Activated CD8-positive, alpha-beta memory T cell treated with anti-CD3 and anti-CD28 coated beads for 4 hours (primary cell): ENCODE measurements around the gene SRGAP1.
"Not testable (repeated sequence)": the region's sequence is repeated elsewhere in the genome, so short reads cannot be mapped to it uniquely, and the experiment has no call there.

Experiments used
- DNase-seq, 2 donors: peaks; one replicate each; pipeline ENCODE4 v3.0.0-alpha.2; 2020; ENCODE audit warnings: low read depth in 2 of 2

The SRGAP1 gene

DNA sequence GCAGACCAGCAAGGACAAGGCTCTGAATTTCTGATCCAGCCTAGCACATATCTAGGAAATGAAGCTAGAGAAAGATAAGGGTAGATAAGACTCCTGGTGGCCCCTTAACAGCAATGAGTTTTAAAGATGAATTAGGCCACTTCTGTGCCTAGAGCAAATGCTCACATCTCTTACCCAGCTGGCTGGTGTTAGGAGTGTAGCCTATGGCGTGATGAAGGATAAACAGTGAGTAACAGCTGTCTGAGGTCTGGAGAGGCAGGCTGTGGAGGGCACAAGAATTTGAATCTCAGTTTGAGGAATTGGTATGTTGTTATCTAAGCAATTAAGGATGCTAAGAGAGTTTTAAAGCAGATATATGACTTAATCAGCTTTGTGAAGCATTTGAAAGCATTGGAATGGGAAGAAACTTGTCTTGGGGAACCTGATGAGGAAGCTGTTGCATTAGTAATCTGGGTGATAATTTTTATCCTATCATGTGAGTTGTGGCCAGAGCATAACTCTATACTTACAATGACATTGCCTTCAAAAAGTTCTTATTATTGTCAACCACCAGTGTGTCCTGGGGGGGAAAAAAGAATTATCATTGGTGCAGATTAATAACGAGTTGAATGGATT lies 161.8 kb downstream of the SRGAP1 start:
- no peak for DNase-seq

DNA sequence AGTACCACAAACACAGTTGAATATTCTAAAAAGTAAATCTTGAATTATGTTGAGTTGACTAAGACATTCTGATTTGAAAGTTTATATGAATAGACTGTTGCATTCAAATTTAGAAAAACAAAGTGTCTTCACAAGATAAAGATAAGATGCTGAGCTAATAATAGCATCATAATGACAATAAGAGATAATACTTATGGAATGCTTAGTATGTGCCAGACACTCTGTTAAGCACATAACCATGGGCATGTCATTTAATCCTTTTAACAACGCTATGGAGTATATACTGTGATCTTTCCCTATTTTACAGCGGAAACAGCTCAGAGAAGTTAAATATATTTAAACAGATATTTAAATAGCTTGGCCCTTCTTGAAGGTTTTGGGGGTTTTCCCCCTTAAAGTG lies 163.4 kb downstream of the SRGAP1 start:
- no peak for DNase-seq

DNA sequence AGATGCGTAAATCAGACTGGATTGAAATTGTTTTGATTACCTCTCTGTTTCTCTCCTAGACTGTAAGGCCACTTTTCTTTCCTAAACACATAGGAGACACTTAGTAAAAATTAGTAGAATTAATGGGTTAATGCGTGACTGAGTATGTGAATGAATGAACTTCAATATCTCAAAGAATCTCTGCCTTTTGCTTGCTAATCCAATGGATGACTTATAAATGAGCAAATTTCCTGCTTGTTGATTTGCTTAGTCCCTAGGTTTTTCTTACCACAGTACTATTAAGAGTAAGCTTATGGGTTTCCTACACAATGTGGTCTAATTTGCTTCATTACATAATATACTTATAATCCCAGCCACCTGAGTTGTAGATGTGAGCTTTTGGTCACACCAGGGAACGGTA lies 164.1 kb downstream of the SRGAP1 start:
- DNase-seq = no peak

DNA sequence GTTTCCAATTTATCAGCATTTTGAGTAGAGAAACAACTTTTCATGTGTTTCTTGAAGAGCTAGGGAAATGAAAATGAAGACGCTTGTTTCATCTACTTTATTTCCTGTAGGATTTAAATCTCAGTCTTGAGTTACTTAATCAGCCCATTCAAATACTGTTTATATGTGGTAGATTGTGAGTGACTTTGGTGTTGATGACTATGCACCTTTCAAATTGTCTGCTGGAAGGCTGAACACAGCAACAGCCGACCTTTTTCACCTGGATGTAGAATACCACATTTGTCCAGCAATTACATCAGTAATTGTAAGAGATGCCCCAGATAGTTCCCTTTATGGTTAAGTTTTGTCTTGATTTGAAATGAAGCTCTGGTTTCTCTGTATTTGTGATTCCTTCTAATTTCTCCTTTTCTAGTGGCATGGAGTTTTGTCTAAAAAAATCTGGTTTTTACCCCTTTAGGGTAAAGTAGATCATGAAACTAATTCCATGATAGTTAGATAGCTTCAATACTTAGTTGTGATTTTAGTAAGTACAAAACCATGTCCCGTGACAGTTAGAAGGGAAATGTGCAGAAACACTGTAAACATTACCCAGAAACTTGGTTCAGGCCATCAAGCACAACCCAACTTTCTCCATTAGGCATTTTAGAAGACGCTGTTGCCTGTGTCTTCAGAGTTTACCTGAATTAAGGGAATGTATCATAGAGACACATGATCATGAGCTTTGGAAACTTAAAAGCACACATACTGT lies 165.0 kb downstream of the SRGAP1 start:
- no peak for DNase-seq

DNA sequence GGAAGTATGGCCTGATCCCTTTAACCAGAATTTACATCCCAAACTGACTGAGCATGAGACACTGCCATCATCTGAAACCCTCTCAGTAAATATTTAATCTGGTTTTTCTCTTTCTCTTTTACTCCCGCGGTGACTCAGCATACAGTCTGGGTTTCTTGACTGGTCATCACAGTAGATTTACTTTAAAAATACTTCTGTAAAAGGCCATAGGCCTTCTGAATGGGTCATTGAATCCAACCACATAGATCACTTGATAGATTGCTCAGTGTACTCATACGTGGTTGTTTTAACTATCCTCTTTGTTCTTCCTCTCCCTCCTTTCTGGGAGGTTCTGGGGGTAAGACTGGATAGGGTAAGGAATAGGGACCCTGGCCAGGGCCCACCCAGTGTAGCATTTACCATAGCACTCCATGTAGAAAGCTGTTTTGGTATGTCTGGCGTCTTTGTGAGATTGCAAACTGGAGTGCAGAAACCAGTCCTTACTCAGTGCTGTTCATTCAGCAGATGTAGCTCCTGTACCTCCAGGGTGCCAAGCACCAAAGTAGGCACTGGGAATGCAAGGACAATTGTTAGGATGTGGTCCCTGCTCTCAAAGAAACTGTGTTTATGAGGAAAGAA lies 165.7 kb downstream of the SRGAP1 start:
- no peak for DNase-seq

DNA sequence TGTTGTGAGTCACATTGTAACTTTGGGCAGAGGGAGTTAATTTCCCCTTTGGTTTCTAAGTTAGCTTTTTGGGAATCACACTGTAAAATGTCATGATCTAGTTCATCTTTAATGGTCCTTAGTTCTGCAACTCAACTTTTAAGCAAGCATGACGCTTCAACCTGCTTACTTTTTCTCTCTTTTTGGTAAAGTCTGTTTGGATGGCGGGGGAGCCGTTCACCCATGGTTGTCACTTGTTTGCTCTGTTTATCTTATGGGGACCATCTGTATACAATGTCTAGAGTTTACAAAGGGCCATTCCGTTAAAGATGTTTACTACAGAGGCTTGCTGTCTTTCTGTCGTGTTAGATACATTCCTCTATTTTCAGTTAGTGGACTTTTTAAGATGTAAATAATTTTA lies 172.0 kb downstream of the SRGAP1 start:
- no peak for DNase-seq

DNA sequence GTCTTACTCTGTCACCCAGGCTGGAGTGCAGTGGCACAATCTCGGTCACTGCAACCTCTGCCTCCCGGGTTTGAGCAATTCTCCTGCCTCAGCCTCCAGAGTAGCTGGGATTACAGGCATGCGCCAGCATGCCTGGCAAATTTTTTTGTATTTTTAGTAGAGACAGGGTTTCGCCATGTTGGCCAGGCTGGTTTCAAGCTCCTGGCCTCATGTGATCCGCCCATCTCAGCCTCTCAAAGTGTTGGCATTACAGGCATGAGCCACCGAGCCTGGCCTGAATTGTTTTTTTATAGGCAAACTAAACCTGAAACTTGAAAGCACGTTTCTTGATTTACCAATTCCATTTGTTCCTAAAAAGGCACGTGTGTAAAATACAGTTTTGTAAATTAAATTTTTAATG lies 173.6 kb downstream of the SRGAP1 start:
- not testable (repeated sequence) for DNase-seq

DNA sequence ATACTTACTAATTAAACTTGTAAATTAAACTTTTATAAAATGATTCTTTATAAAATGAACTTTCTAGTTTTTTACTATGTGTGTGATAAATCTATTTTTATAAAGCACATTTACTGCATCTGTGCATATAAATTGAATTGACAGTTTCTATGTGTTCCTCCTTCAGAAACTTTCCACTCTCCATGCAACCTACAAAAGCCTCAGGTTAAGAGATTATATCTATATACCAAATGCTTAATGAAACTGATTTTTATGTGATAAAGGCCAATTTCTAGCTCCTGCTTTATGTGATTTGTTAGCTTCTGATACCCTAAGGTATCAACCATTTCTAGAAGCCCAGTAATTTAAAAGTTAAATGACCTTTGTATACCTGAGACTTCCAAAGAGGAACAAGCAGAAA lies 174.0 kb downstream of the SRGAP1 start:
- no peak for DNase-seq

DNA sequence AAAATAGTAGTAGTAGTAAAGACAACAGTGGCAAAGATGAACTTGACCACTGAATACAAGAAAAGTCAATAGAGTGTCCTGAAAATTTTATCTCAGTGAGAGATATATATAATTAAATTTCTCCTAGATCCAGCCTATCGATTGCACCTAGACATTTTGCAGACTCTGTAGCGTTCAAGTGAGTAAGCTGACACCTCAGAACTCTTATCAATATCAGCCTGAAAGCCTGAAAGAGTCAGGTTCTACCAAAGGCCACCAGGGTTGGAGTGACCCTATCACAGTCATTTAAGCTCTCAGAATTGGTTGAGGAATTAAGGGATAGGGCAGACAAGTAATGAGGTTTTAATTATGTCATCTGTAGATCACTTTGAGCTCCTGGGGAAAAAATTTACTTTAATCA lies 174.6 kb downstream of the SRGAP1 start:
- no peak for DNase-seq

DNA sequence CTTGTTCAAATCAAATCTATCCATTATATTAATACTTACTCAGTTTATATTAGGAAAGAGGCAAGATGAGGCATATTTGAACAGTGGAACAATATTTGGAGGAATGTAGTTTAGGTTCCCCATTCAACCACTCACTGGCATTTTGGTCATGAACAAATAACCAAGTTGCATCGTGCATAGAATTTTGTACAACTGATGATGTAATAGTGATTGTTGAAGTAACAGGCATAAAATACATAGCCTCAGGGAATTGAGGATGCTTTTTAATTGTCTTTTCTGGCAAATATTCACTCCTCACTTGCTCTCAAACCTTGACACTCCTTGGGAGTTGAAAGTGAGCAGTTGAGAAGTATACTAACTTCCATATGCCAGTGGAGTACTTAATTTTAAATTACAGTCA lies 175.2 kb downstream of the SRGAP1 start:
- no peak for DNase-seq

DNA sequence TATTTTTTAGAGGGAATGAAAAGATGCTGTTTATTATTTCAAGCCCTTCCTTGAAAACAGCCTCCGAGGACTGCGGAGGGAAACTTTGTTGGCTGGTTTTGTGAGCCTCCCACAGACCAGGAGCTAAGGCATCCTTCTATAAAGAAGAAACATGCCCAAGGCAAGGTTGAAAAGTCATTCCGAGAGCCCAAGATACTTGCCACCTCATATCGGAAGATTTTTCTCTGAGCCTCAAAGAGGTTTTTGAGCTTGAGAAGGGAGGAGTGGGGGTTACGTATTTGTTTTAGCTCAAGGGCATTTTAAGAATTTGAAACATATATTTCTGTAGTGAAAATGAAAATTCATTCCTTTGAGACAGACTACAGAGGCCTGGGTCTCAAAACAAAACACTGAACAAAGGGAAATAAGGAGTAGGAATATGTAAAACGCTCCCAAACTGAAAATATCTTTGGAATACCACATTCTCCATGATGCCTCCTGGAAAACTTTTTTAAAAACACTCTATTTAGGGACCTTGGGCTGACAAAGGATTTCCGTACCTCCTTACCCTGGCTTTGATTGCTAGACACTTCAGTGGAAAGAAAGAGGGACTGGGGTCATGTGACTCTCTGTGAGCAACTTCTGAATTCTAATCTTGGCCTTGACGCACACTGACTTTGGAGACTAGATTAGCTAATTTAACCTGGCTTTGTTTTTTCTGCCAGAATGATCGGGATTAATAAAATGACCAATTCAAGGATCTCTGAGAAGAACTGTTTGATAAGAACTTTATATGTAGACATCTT lies 180.9 kb downstream of the SRGAP1 start:
- DNase-seq = no peak

DNA sequence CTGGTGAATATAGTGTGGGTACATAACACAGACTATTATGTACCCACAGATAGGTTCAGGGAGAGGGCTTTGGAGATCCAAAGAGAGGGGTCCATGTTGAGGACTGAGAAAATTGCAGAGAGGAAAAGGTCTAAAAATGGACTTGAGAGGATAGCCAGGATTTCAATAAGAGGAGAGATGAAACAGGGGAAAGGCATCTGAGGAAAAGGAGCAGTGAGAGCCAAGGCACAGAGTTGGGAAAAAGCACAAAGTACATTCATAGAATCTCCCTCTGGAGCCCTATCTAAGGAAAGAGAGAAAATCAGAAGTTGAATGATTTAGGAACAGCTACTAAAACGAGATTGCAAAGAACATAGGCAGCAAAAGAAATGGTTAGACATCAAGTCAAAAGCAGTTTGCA lies 182.8 kb downstream of the SRGAP1 start:
- DNase-seq = no peak

DNA sequence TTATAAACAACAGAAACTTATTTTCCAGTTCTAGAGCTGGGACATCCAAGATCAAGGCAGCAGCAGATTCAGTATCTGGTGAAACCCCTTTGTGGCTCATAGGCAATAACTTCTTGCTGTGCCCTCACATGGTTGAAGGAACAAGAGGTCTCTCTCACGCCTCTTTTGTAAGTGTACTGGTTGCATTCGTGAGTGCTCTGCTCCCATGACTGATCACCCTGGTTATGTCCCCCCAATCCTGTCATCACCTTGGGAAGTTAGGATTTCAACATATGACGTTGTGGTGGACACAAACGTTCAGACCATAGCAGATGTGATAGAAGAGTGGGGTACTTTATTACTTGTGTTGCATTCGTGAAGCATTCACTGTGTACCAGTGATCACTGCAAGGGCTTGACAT lies 184.0 kb downstream of the SRGAP1 start:
- no peak for DNase-seq

DNA sequence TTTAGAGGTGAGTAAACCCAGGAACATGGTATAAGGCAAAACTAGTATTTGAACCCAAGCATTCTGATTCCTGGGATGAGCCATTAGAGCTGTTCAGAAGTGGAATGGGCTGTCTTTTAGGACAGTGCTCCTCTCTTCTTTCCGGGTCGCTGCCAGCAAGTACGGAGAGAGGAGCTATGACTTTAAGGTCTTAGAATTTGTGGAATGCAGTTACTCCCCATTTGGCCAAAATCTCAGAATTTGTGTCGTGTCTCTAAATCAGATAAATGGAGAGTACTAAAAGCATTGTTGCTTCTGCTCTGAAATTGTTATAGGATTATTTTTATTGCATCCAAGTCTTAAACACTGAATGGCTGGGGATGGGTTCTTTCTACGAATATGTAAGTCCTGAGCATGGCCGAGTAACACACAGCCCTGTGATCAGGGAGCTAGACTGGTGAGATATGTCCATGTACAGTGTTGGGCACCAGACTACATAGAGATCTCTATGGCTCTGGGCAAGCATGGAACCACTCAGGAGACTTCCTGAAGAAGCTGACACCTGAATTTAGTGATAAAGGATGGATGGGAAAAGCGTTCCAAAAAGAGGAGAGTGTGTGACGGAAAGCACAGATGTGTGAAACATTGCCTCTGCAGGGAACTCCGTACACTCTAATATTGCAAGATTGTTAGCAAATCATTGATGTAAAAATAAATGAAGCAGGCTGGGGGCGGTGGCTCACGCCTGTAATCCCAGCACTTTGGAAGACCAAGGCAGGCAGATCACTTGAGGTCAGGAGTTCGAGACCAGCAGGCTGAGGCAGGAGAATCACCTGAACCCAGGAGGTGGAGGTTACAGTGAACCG lies 184.7 kb downstream of the SRGAP1 start:
- no peak for DNase-seq

DNA sequence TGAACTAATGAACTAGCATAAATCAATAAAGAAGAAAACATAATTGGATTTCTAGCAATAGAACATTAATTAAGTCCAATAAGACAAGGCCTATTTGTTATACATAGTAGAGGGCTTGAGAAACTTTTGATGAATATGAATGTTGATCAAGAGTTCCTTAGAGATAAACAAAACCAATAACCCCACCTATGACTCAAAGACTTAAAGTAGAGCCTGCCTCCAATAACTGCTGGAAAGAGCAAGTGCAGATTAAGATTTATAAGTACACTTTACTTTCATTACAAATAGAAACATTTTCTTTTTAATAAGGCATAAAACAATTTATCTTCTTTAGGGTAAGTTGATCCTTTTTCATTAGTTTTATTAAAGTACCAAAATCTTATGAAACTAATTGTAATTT lies 185.7 kb downstream of the SRGAP1 start:
- no peak for DNase-seq

DNA sequence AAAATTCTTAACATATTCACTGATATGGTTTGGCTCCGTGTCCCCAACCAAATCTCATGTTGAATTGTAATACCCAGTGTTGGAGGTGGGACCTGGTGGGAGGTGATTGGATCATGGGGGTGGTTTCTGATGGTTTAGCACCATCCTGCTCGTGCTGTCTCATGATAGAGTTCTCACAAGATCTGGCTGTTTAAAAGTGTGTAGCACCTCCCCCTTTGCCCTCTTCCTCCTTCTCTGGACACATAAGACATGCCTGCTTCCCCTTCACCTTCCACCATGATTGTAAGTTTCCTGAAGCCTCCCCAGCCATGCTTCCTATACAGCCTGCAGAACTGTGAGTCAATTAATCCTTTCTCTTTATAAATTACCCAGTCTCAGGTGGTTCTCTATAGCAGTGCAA lies 189.6 kb downstream of the SRGAP1 start:
- not testable (repeated sequence) for DNase-seq

DNA sequence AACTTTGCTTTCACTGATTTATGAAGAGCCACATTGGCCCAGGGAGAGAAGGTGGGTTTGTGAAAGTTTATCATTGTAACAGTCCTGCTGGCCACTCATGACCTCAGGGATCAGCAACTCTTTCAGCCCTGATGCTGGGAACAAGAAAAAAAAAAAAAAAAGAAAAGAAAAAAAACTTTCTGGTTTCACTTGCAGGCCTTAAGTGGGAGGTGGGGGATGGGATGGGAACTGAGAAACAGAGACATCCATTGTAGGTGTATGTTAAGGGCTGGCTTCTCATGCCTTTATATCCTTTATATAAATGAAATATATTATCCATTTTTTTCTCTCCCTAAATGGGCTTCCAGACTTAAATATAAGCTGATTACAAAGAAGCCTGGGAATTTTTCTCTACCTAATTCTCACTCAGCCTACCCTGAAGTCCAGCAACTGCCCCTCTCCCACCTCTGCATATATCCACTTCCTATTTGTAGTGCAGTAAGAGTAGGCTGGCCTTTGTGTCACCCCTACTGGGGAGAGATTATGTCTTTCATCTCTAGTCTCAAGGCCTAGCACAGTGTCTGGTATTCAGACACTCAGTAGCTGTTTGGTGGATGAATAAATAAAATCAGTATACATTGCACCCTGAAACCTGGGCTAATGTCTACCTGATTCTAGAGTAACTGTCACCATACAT lies 190.5 kb downstream of the SRGAP1 start:
- DNase-seq = no peak

DNA sequence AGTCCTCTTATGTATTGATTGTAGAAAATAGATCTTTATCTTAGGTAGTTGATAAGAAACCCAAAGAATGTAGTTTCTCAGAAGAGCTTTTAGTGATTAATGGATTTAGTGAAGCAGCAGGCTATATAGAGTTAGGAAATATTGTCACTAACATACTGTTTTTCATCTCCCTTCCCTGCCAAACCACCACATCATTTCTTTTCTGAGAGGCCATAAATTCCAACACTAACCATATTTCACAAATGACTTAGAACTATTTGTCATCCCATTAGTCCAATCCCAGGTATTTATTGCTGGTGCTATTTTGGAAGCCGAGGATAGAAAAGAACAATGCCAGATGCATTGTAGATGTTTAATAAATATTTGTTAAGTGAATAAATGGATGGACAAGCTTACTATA lies 191.9 kb downstream of the SRGAP1 start:
- DNase-seq = no peak

DNA sequence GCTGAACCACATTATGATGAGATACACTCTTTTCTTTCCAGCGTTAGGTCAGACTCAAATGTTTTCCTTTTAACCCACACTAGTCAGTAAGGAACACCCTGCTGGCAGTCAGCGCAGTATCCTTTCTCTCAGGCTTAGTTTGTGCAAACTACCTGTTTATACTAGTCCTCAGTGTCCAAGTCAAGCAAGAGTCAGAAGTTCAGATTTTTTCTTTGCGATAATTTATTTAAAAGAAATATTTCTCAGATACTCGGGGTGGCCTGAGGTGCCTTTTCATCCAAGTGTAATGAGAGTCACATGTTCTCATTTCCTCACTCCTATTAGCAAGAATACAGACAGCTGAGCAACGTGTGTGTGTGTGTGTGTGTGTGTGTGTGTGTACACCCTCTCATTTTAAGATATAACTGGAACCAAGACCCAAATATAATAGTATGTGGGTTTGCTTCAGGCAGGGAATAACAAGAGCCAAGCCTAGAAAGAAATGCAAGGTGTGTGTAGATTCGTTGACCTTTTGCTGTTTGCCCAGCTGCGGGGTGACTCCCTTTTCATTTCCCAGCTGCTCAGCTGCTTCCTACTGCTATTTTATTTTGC lies 194.9 kb downstream of the SRGAP1 start:
- no peak for DNase-seq

DNA sequence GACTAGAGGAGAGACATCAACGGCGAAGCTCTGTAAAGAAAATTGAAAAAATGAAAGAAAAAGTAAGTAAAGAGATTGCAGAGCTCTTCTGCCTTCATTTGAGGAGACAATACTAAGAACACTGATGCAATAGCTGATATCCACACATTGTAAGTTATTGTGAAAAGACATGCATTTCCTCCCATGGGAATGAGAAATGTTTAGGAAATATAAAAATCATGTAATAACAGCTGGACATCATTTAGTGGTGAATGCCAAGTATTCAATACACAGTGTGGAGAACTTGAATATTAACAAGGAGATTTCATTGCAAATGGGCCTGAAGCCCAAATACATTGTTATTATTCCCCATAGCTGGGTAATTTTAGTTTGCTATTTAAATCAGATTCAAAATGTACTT lies 198.4 kb downstream of the SRGAP1 start:
- no peak for DNase-seq

DNA sequence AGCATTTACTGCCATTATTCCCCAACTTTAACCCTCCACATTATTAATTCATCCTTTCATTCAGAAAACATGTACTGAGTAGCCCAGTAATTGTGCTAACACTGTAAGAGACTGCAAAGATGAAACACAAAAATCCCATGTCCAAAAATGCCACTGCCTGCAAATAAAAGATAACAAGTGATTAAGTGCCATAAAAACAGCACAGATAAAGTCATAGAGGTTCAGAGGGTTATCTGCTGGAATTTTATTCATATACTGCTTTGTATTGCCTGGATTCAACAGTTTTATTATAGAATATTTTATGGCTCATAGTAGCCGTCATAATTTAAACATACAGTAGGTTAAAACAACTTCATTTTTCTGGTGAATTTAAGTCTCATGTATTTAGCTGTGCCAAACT lies 199.7 kb downstream of the SRGAP1 start:
- no peak for DNase-seq
